Mesothelial cell of epicardium (in vitro differentiated cells): Measurements from ENCODE around the gene RALGAPA2. TPM values are rescaled to one million over a fixed set of nuclear protein-coding genes. Genes with fewer than 3 reads are reported as not detected.

ENCODE experiments used
- DNase-seq, 2 experiments: peaks; one replicate each; pipeline ENCODE4 v3.0.0; 2021; ENCODE audit warnings: low spot score in 2 of 2; ENCODE audit not compliant: unreplicated experiment in 2 of 2
- H3K27ac Mint-ChIP-seq: 2 replicates; pipeline ENCODE4 v1.8.0; 2021; ENCODE audit warnings: mixed read lengths
- H3K27me3 Mint-ChIP-seq: 2 replicates; pipeline ENCODE4 v1.8.0; 2021; ENCODE audit warnings: low read depth, mixed read lengths
- H3K36me3 Mint-ChIP-seq: 2 replicates; pipeline ENCODE4 v1.8.0; 2021; ENCODE audit warnings: mixed read lengths
- H3K4me1 Mint-ChIP-seq: 2 replicates; pipeline ENCODE4 v1.8.0; 2021; ENCODE audit warnings: mixed read lengths
- H3K4me3 Mint-ChIP-seq: 2 replicates; pipeline ENCODE4 v1.8.0; 2021; ENCODE audit warnings: mild to moderate bottlenecking, moderate library complexity, mixed read lengths
- H3K9me3 Mint-ChIP-seq: 2 replicates; pipeline ENCODE4 v1.8.0; 2021; ENCODE audit warnings: mixed read lengths
- total RNA-seq: library from RNA; stranded (reverse); gene quantifications from 3 replicates; pipeline ENCODE4 v1.2.1, GENCODE V29; 2021
- TF ChIP-seq, protein P1 (sequence below): fragments of 200-600 bp; sonication (generic); IDR thresholded peaks from one replicate; pipeline ENCODE4 v1.5.0; 2021; ENCODE audit warnings: antibody characterized with exemption; ENCODE audit not compliant: unreplicated experiment

RALGAPA2 gene
- total RNA-seq, 1 donor from 2014 or later = 27.5 TPM

DNA sequence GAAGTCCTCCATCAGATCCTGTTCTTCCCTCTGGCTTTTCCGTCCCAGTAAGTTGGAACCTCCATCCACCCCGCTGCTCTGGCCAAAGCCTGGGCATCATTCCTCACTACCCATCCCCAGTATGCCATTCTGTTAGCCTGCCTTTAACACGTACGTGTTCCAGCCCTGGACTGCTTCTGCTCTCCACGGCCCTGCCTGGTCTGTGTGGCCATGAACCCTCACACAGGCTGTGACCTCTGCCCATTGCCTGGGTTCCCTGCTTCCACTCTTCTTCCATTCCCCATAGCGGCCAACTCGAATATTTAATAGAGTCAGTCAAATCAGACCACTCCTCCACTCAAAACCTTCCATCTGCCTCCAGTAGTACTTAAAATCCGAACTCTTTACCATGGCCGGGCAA lies 29.4 kb downstream of the RALGAPA2 start:
- H3K27me3 Mint-ChIP-seq = no peaks in the 10 kb centered on the region
- H3K4me1 Mint-ChIP-seq = no peaks in the 10 kb centered on the region
- no peaks in the 10 kb centered on the region for H3K9me3 Mint-ChIP-seq
- TF ChIP-seq, protein P1, sequence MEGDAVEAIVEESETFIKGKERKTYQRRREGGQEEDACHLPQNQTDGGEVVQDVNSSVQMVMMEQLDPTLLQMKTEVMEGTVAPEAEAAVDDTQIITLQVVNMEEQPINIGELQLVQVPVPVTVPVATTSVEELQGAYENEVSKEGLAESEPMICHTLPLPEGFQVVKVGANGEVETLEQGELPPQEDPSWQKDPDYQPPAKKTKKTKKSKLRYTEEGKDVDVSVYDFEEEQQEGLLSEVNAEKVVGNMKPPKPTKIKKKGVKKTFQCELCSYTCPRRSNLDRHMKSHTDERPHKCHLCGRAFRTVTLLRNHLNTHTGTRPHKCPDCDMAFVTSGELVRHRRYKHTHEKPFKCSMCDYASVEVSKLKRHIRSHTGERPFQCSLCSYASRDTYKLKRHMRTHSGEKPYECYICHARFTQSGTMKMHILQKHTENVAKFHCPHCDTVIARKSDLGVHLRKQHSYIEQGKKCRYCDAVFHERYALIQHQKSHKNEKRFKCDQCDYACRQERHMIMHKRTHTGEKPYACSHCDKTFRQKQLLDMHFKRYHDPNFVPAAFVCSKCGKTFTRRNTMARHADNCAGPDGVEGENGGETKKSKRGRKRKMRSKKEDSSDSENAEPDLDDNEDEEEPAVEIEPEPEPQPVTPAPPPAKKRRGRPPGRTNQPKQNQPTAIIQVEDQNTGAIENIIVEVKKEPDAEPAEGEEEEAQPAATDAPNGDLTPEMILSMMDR = no peak
- no peak overlapping the region for H3K27ac Mint-ChIP-seq
- DNase-seq = no peak
- H3K4me3 Mint-ChIP-seq = no peak overlapping the region
- H3K36me3 Mint-ChIP-seq = peaks cover 13% of the 10 kb centered on the region

DNA sequence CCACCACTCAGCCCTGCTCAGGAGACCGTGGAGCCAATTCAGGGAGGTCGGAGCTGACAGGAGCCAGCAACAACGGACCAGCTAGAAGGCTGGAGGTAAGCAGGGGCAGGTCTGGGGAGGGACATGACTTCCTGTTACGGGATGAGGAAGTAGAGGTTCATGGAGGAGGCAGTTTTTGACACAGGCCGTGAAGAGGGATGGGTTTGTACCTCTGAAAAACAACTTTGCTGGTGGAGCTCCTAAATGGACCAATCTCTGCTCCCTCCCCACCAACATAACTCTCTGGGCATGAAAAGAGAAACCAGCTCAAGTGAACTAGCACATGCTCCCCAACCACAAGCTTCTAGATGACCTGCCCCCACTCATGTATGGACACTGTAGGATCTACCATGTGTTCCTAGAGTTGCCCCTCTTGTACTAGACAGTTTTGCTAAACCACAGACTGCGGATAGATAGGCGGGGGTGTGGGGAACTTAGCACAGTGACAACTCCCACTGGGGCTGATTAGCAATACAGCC lies 31.4 kb downstream of the RALGAPA2 start:
- Mint-ChIP-seq H3K36me3 (peaks cover 18% of the 10 kb centered on the region), H3K9me3 (no peaks in the 10 kb centered on the region), H3K4me1 (no peaks in the 10 kb centered on the region), H3K4me3 (no peak overlapping the region), H3K27ac (no peak overlapping the region), H3K27me3 (no peaks in the 10 kb centered on the region)
- TF ChIP-seq, protein P1 = no peak
- no peak for DNase-seq

DNA sequence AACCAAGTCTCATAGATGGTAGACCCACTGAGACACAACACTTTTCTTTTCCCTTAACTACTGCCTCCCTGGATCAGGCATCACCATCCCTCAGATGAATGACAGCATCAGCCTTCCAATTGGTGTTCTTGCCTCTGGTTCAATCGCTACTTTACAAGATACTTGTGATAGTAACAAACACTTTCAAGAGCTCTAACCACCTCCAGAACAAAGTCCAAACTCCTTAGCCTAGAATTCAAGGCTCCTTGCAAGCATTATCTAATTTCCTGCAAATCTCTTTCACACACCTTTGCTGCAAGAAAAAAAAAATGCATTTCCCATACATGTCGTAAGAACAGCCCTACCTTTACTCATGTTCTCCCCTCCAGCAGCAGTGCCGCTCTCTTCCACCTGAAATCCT lies 33.1 kb downstream of the RALGAPA2 start:
- Mint-ChIP-seq H3K4me1 (no peaks in the 10 kb centered on the region), H3K9me3 (no peaks in the 10 kb centered on the region), H3K27me3 (no peaks in the 10 kb centered on the region), H3K27ac (no peak overlapping the region), H3K4me3 (no peak overlapping the region), H3K36me3 (peaks cover 18% of the 10 kb centered on the region)
- TF ChIP-seq, protein P1 = no peak
- no peak for DNase-seq

DNA sequence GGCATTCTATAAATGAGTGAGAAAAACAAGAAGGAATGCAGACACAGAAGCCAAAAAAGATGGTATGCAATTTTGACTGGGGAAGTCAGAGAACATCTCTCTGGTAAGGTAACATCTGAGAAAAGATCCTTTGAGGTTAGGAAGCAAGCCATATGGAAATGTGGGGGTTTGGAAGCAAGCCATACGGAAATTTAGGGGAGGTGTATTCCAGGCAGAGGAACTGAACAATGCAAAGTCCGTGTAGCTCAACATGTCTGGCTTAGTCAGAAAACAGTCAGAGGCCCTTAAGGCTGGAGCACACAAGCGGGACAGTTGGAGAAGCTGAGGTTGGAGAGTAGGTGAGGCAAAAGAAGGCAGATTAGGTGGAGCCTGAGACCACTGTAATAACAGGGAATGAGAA lies 35.3 kb downstream of the RALGAPA2 start:
- Mint-ChIP-seq H3K4me3 (no peak overlapping the region), H3K4me1 (no peaks in the 10 kb centered on the region), H3K27me3 (no peaks in the 10 kb centered on the region), H3K27ac (no peak overlapping the region), H3K9me3 (no peaks in the 10 kb centered on the region), H3K36me3 (peaks cover 18% of the 10 kb centered on the region)
- DNase-seq = no peak
- TF ChIP-seq, protein P1 = no peak

DNA sequence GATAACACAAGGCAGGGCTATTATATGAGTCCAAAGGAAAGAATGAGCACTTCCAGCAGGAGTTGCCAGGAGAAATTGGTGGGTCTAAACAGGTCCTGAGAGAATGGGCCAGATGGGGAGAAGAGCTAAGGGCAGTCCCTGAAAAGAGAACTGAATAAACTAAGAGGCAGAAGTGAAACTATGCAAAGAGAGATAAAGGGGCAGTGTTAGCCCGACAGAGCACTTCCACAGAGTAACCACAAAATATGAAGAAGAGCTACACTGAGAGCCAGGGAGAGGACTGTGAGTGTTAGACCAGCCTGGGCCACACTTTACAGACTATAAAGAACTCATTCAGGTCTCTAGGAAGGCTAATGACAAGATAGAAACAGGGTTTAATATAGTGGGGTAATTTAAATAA lies 43.8 kb downstream of the RALGAPA2 start:
- TF ChIP-seq, protein P1 = no peak
- DNase-seq = no peak
- H3K9me3 Mint-ChIP-seq = no peaks in the 10 kb centered on the region
- no peak overlapping the region for H3K27ac Mint-ChIP-seq
- no peaks in the 10 kb centered on the region for H3K4me1 Mint-ChIP-seq
- H3K4me3 Mint-ChIP-seq = no peak overlapping the region
- H3K27me3 Mint-ChIP-seq = no peaks in the 10 kb centered on the region
- H3K36me3 Mint-ChIP-seq = no peaks in the 10 kb centered on the region

DNA sequence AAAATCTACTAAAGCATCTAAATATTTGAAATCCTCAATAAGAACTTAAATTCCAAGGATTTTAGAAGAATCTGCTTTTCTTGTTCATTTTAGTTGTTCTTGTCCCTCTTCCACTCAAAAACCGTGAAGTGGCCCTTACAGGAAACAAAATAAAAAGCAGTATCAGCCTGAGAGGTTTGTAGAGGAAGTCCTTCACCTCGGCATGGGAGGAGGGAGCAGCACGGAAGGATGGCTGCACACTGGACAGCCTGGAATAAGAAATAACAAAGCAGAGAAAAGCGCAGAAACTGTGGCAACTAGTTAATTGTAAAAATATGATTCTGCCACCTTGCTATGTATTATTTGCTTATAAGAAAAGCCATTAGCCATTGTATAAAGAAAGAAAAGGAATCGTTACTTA lies 46.1 kb downstream of the RALGAPA2 start:
- H3K4me1 Mint-ChIP-seq = no peaks in the 10 kb centered on the region
- H3K27ac Mint-ChIP-seq = no peak overlapping the region
- TF ChIP-seq, protein P1 = no peak
- H3K27me3 Mint-ChIP-seq = no peaks in the 10 kb centered on the region
- H3K9me3 Mint-ChIP-seq = no peaks in the 10 kb centered on the region
- no peak overlapping the region for H3K4me3 Mint-ChIP-seq
- no peak for DNase-seq
- no peaks in the 10 kb centered on the region for H3K36me3 Mint-ChIP-seq
